ENCODE data around the gene CACNA1B.

The CACNA1B gene

DNA sequence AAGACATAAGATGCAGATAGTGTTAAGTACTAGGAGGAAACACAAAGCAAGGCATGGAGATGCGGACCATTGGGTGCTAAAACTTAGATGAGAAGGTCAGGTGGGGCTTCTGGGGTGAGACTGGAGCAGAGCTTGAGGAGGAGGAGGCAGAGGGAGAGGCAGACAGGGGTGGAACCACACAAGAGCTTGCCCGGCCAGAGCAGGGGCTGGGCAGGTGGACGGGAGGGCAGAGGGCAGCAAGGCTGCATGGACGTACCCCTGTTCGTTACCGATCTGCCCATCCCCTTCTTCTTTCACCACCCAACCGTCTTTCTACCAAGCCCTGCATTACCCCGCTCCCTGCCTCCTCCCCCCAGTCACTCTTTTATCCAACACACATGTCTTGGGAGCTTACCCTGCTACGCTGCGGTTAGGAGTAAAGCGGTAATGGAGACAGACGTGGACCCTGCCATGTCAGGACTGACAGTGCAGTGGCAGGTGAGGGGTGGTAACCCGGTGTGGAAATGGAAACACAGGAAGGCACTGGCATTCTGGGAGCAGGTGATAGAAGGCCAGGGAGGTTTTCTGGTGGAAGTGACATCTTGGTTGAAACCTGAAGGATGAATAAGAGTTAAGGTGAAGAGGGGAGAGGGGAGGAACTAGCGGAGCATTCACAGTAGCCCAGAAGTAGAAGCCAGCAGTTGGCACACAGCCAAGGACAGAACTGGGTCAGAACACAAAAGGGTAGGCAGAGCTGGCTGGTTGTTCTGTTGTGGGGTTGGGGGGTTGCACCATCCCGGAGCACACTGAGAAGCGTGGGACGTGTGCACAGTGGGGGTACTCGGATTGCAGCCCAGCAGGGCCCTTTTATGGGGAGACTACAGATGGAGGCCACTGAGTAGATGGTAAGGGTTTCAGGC is 167.2 kb downstream of the CACNA1B start:
- no peak for DNase-seq

DNA sequence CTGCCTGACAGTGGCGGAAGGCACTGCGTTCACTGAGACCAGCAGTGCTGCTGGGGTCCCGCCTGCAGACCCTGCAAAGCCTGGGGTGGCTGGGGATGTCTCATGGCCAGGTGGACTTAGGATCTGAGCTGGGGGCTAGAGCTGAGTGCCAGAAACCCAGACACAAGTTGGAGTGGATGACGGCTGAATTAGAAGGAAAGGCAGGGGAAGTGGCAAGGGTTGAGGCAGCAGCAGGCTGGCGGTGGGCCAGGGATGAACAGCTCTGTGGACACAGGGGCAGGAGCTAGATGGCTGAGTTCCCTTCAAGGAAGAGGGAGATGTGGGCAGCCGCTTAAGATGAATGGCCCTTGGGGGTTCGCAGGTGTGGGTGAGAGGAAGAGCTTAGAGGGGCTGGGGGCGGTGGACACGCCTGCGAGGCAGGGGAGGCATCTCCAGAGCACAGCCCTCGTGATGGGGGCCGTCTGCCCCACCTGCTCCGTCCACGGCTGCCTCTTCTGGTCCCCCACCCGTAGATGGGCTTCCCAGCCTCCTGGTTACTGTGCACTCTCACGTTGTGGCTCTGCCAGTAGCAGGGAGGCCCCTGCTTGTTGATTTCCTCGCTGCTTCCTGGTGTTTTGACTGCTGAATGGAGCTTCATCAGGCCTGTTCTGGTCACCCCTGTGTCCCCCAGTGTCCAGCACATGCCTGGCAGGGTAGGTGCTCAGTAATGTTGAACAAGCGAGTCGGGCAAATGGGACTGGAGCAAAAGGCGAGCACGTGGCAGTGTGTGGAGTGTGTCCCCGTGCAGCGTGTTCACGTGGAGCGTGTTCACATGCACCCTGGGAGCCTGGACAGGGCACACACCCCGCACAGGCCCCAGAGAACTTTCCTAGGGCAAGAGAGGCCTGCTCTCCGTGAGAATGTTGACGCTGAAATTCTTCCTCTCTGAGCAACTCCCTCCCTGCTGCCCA is 168.2 kb downstream of the CACNA1B start:
- DNase-seq = no peak

DNA sequence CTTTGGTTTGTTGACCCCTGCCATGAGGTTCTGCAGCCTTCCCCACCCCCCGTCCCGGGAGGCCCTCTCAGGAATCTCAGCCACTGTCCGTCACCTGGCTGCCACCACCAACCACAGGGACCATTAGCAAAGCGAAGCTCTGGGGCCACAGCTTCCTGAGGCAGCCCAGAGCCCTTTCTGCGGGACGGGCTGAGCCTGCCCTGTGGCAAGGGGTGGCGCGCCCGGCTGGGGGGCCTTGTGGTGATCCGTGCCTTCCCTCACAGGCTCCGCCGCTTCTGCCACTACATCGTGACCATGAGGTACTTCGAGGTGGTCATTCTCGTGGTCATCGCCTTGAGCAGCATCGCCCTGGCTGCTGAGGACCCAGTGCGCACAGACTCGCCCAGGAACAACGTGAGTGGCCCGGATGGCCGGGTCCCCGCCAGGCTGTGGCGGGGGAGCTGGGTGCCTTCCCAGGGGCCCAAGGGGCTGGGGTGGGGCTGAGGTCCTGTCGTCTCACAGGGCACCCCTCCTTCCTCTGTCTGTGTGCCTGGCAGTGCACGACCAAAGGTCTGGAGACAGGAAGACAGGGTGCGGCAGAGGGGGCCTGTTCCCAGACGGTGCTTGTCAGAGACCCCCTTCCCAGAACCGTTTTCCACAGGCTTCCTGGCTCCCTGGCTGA is 169.2 kb downstream of the CACNA1B start:
- DNase-seq = no peak

DNA sequence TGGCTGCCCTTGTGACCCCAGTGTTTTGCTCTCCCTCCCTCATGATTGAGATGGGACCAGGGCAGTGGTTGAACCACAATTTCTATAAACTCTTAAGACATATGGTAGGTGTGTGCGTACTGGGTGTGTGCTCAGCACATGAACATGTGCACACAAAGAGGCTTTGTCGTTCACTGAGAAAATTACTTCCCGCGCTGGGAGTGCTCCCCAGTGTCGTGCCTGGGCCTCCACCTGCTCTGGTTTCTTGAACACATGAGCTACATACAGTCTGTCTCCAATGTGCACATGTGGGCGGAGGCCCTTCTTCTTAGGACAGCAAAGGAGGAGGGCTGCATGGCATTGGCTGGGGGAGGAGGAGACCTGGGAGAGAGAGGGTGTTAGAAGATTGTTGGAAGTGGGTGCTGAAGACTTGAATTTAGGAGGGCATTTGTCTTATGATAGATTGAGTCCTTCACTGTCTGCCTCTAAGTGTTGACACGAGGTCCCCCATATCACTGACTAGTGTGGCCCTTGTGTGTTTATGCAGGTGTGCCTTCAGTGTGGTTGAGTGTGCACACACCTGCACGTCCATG is 170.0 kb downstream of the CACNA1B start:
- DNase-seq = no peak

DNA sequence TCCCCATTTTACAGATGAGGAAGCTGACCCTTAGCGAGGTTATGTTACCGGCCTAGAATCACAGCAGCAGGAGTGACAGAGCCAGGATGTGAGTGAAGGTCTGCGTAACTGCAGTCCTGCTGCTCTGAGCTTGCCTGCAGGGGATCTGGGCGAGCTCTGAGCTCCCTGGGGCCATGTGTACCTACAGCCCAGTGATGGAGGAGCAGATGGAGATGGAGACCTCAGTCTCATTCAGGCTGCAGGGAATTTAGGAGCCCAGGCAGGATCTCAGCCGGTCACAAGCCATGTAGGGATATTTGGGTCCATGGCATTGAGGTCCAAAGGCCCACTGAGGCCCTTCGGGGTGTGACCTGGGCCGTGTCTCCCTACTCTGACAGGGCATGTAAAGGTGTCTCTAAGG is 170.6 kb downstream of the CACNA1B start:
- no peak for DNase-seq

DNA sequence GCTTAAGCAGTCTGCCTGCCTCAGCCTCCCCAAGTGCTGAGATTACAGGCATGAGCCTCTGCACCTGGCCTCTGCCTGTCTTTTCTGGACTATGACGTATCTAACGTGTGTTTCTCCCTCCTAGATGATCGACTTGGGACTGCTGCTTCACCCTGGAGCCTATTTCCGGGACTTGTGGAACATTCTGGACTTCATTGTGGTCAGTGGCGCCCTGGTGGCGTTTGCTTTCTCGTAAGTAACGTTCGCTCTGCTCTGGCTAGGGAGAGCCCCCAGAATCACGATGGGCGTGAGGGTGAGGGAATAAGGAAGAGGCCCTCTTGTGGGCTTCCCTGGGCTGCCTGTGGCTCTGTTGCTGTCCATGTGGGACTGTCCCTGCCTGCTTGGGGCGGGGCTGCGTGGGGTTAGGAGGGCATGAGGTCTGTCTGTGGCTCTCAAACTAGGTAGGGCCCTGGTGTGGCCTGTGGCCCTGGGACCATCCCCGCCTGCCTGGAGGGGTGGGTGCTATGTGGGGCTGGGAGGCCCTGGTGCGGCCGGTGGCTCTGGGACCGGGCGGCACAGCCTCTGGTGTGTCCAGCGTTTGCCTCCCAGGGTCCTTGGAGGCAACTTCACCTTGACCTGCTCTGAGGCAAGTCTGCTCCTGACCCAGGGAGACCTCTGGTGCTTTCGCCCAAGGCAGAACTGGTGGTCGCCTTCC is 171.7 kb downstream of the CACNA1B start:
- DNase-seq = no peak

DNA sequence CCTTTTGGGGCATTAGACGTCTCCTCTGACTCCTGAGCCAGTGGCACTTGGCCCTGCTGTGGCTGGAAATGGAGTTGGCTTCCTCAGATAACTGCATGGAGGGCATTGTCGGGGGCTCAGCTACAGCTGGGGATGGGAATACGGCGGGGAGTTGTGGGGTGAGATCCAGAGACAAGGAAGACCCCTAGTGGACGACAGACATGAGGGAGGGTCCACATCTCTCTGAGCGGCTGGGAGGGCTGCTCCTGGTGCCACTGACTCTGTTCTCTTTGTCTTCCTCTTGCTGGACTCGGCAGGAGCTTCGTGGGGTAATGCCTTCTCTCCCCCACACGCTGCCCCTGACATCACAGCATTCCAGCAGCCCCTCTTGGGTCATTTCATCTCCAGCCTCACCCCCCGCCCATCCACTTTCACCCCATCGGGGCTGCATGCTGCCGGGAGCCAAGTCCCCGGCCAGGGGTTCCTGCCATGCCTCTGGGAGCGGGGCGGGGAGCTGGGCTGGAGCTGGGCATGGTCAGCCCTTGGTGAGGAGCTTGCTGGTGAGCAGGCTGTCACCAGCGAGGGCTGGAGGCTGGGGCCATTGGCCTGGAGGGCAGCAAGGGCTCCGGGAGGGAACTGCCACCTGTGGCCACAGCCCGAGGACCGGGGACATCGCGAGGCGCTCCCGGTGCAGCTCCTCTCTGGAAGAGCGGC is 172.3 kb downstream of the CACNA1B start:
- no peak for DNase-seq

DNA sequence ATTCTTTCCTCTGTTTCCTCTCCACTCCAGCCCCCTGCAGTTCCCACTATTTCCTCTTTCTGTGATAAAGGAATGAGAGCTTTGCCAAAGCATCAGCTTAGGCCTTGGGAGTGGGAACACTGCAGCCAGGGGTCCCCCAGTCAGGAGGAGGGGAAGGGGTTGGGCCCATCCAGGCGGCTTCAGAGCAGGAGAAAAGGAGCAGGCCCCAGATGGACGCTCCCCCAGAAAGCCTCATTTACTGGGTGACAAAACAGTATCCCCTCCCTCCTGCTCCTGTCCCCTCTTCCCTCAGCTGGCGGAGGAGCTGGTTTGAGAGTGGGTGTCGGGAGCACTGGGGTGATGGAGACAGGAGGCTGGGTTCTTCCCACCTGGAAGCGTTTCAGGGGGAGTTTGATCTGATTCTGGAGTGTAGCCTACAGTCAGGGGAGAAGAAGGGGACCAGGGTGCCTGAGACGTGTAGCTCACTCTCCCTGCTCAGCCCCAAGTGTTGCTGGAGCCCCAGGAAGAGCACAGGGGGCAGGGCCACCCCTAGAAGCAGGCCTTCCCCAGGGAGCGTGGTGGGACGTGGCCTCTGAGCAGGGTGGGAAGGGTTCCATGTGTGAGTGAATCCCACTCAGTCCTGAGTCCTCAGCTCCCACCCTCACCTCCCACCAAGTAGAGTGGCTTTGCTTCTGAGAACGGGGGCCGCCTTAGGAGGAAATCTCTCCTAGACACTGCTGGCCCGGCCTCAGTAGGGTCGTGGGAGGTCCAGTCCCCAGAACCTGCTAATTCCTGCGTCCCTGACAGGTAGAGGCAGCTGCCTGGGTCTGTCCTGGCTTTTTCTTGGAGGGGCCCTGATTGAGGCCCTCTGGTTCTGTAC is 173.1 kb downstream of the CACNA1B start:
- DNase-seq = no peak

DNA sequence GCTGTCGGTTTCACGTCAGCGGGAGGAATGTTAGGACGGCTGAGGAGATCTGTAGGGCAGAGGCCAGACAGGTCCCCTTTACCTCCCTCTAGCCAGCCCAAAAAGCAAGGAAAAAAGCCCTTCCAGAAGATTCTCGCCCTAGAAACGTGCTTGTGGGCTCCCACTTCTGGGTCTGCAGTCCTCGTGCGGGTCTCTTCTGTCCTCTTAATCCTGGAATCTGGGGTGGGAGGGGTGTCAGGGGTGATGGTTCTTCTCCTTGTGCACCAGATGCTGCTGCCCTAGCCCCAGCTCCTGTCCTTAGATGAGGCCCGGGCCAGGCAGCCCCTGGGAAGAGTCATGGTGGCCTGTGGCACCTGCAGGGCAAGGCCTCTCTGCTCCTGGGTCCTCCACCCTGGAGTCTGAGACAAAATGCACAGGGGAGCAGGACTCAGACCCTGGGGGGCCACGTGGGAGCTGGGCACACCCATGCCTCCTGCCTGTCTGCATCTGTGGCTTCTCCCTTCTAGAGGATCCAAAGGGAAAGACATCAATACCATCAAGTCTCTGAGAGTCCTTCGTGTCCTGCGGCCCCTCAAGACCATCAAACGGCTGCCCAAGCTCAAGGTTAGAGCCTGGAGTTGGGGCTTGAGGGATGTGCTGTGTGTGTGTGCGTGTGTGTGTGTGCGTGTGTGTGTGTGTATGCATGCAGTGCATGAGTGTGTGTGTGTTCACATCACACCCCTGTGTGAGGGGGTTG is 174.2 kb downstream of the CACNA1B start:
- no peak for DNase-seq

DNA sequence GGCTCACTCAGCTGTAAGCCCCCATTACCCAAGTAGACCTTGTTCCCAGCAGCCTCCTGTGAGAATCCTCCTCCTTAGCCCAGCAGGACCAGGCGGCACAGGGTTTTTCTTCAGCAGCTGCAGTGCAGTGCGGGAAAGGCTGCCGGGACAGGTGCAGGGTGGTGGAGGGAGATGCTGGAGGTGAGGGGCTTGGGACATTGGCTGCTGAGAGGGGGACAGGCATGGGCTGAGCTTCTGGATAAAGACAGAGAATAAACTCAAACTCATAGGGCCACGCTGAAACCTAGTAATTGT is 174.7 kb downstream of the CACNA1B start:
- no peak for DNase-seq

DNA sequence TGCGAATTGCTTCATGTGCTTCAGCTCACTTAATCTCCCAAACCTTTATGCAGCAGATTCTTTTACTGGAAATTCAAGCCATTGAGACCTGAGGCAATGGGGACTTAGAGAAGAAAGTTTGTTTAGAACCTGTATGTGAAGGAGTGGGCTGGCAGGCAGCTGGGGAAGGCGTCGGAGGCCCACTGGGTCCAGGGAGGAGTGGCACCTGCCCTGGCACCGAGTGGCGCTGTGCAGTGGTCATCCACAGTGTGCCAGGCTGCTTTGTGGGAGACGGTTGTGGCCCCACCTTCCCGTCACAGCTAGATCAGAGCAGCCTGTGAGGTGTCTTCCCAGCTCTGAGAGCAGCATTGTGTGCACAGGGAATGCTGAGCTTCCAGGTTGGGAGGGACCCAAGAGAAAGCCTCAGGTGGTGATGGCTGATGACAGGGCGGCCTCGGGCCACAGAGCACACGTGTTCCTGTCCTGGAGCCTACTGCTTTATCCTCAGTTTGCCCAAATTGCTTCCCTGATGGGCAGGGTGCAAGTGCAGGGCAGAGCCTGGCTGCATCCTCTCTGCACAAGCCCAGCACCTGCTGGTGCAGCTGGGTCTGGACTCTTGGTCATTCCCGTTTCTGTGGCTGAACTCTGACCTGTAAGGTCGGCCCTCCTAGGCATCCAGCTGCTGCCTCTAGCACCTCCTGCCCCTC is 175.2 kb downstream of the CACNA1B start:
- DNase-seq = no peak

DNA sequence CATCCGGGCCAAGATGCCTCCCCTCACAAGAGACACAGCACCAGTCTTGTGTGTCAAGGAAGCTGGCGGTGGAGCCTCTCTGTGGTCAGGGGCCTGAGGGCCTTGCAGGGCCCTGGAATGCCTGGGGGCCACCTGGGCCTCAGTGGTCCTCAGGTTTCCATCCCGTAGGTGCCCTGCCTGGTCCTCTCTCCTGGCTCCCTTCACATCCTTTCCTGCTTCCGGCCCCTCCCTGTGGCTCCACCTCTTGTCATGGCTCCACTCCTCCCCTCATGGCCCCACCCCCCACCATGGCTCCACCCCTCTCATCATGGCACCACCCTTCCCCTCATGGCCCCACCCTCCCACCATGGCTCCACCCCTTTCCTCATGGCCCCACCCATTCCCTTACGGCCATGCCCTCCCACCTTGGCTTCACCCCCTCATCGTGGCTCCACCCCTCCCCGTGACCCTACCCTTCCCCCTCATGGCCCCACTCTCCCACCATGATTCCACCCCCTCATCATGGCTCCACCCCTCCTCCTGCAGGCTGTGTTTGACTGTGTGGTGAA is 175.8 kb downstream of the CACNA1B start:
- no peak for DNase-seq

DNA sequence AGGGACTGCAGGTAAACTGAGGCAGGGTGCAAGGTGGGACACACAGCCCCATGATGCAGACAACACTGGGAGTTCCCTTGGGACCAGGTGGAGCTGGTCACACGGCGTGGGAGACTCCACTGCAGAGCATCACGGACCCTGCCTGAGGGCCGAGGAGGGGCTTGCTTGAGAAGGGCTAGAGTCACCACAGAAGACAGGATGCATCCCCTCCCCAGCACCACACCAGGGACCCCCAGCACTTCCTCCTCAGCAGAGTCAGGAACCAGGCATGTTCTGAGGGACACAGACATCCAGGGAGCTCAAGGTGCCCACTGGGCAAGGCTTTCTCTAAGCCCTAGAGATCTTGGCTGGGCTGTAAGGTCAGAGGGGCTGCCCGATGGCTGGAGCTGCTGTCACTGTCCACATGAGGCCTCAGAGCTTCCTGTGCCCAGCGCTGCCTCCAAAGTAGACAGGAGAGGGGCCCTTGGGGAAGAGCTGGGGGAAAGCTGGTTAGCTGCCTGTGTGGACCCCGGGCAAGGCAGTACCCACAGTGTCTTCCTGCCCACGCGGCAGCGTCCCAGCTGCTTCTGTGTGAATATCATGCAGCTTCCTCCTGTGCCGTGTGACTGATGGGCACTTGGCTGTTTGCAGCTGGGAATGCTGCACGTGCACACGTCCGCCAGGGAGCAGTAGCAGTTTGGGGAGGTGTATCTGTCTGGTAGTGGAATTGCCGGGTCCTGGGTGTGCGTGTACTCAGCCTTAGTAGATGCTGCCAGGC is 176.6 kb downstream of the CACNA1B start:
- no peak for DNase-seq

DNA sequence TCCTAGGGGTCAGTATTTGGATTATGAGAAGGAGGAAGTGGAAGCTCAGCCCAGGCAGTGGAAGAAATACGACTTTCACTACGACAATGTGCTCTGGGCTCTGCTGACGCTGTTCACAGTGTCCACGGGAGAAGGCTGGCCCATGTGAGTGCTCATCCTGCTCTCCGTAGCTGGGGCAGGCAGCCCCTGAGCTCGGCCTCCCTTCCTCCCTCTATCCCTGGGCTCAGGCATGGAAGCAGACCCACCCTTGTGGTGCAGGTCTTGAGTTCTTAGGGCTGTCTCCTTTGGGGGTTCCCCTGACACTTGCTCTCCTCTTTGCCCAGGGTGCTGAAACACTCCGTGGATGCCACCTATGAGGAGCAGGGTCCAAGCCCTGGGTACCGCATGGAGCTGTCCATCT is 180.1 kb downstream of the CACNA1B start:
- DNase-seq = no peak

DNA sequence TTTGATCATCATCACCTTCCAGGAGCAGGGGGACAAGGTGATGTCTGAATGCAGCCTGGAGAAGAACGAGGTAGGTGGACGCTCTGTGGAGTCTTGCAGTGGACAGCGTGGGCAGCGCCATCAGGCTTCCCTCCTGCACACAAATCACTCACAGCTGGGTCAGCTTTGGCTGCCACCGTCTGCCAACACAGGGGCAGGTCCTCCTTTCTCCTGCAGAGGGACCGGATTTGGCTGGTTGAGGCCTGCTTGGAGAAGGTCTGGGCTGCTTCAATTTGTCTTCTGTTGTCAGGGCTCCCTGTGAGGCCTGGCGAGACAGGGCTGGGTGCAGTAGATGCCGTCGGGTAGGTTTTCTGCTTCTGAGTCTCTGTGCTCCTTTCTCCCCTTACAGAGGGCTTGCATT is 180.6 kb downstream of the CACNA1B start:
- DNase-seq = no peak

DNA sequence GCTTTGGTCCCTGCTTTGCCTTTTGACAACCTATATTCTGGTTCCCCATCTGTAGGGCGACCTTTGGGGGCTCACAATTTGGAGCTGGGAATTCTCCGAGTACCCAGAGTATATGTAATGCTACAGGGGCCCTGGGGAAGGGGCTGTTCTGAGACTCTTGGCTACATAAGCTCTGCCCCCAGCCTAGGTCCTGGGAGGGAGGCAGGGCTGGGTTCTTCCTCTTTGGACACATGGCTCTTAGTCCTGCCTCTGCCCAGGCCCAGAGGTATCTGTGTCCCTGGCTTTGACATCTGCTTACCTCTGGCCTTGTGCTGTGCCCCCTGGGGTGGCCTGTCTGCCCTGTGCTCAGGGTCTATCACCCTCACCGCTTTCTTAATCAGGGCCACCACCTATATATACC is 181.6 kb downstream of the CACNA1B start:
- no peak for DNase-seq

DNA sequence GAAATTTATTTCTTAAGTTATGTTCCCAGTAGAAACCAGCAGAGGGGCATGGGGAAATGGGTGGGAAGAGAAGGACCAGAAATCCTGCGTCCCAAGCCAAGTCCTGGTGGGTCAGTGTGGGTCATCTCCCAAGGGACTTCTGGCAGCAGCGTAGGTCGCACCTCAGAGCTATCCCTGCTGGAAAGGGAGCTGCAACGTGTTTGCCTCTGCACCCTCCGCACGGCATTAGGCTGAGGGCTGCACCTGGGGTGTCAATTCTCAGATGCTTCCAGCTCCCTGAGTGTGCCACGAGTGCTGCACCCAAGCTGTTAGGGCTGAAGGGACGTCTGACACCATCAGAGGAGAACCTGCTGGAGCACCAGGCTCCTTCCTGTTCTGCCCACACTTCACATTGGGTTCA is 182.8 kb downstream of the CACNA1B start:
- no peak for DNase-seq

DNA sequence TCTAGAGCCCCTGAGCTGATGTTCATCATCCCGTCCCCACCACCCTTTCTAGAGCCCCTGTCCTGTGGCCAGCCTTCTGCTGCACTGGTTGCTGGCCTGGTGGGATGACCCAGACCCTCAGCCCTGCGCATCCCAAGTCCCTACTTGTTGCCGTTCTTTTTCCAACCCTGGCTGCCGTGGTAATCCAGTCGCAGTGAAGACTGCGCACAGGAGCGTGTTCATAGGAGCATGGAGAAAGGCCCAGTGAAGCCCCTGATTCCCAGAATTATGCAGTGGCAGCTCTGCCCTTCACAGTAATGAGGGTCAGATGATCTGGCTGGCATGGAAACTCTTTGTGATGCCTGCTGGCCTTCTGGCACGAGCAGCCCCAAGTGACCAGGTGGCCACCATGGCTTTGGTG is 183.3 kb downstream of the CACNA1B start:
- DNase-seq = no peak

DNA sequence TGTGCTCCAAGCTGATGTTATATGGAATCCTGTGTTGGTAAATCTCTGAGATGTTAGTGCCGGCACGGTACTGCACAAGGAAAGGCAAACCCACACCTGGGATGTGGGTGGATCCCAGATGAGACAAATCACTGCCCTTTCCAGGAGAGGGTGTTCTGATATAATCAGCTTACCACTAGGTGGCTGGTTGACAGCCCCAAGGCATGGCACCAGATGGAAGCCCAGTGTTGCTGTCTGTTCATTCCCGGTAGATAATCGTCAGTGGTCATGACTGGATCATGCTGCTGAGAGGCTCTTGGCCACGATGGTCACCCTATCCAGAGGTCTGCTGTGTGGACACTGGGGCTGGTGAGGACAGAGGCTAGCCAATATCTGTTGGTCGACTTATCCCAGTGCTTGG is 184.0 kb downstream of the CACNA1B start:
- DNase-seq = no peak

Data from NCI-H2107 (cell line).